ENCODE measurements around the gene COBLL1.

GRCh38 chr2:164841719-164842623, at the start of gene COBLL1:
- TF ChIP-seq MAX (IDR thresholded peaks at IDR 0.05) (no peak), TAF1 (conservative IDR thresholded peaks at IDR 0.05) (peak; percentile 24), HNF4A (conservative IDR thresholded peaks at IDR 0.05) (peak; percentile 3 to 16), CTCF (IDR thresholded peaks at IDR 0.05; ENCODE audit: low read depth, low read length, missing input control) (peak; percentile 78), ATF3 (IDR thresholded peaks at IDR 0.05) (no peak), RAD21 (IDR thresholded peaks at IDR 0.05) (peak; percentile 74 to 86), REST (IDR thresholded peaks at IDR 0.05) (peak; percentile 20), SP1 (IDR thresholded peaks at IDR 0.05) (peak; percentile 50), ZBTB33 (IDR thresholded peaks at IDR 0.05) (no peak), FOXA2 (IDR thresholded peaks at IDR 0.05) (no peak), EGR1 (IDR thresholded peaks at IDR 0.05; ENCODE audit: low read depth in 2 of 2) (no peak), JUND (IDR thresholded peaks at IDR 0.05) (no peak), FOXA1 (IDR thresholded peaks at IDR 0.05) (no peak), GABPA (IDR thresholded peaks at IDR 0.05 in 1 of 2, conservative IDR thresholded peaks at IDR 0.05 in 1 of 2) (no peak)
